H1 (cell line): ENCODE results near the gene EGF. TPM values are rescaled to one million over a fixed set of nuclear protein-coding genes. Genes with fewer than 3 reads are reported as not detected.

Experiments used
- CTCF ChIA-PET: fragments of 300-600 bp; sonication (Branson Sonifier 250); formaldehyde crosslinking; loops from one replicate; lab custom pipeline; 2021; ENCODE audit not compliant: partially characterized antibody; lab: Charles Lee
- POLR2A ChIA-PET: fragments of 300-600 bp; sonication (Branson Sonifier 250); formaldehyde crosslinking; loops from one replicate; lab custom pipeline; 2021; ENCODE audit warnings: inconsistent platforms; ENCODE audit not compliant: partially characterized antibody; lab: Charles Lee
- DNase-seq, 2 experiments: peaks; one replicate each; pipeline versions ENCODE4 v3.0.0 to v3.0.0-alpha.2; 2010 to 2022; ENCODE audit warnings: low spot score in 2 of 2, low read depth in 1 of 2, mixed read lengths in 1 of 2
- FAIRE-seq: peaks from 2 replicates; lab custom pipeline; 2011; peaks lifted over from hg19 to GRCh38; lab: Jason Lieb, UNC
- H2AFZ ChIP-seq: 2 replicates; pipeline ENCODE4 v1.8.1; 2012; ENCODE audit warnings: low read length, inconsistent platforms
- H2AK5ac ChIP-seq: 2 replicates; pipeline ENCODE4 v1.6.1; 2013; ENCODE audit warnings: low read depth, low read length
- H2BK120ac ChIP-seq: replicated peaks from 2 replicates; pipeline ENCODE3; 2013; ENCODE audit warnings: low read depth, low read length, inconsistent platforms
- H2BK12ac ChIP-seq: 2 replicates; pipeline ENCODE4 v1.6.1; 2013; ENCODE audit warnings: low read depth, low read length
- H2BK15ac ChIP-seq: 2 replicates; pipeline ENCODE4 v1.6.1; 2013; ENCODE audit warnings: low read length
- H2BK20ac ChIP-seq: 2 replicates; pipeline ENCODE4 v1.6.1; 2013; ENCODE audit warnings: low read length
- H2BK5ac ChIP-seq: 2 replicates; pipeline ENCODE4 v1.6.1; 2013; ENCODE audit warnings: low read depth, low read length
- H3K14ac ChIP-seq: 2 replicates; pipeline ENCODE4 v1.6.1; 2013; ENCODE audit warnings: inconsistent platforms; ENCODE audit not compliant: insufficient read length
- H3K18ac ChIP-seq: 2 replicates; pipeline ENCODE4 v1.6.1; 2013; ENCODE audit warnings: low read length; ENCODE audit errors: extremely low read depth
- H3K23ac ChIP-seq: 2 replicates; pipeline ENCODE4 v1.6.1; 2013; ENCODE audit warnings: inconsistent platforms; ENCODE audit not compliant: insufficient read length
- H3K23me2 ChIP-seq: 2 replicates; pipeline ENCODE4 v1.6.1; 2013; ENCODE audit warnings: low read depth, low read length
- H3K27ac ChIP-seq: 2 replicates; pipeline ENCODE4 v1.6.1; 2011; ENCODE audit warnings: low read depth, low read length, inconsistent platforms
- H3K27me3 ChIP-seq, 4 experiments: replicated peaks in 1 of 4; 1 replicate in 1 of 4; 2 replicates in 3 of 4; pipeline versions ENCODE4 v1.6.1 to v1.8.1; 2011 to 2013; ENCODE audit warnings: low read length in 3 of 4, mild to moderate bottlenecking in 3 of 4, inconsistent platforms in 2 of 4, mixed read lengths in 2 of 4, moderate library complexity in 1 of 4; ENCODE audit not compliant: control insufficient read depth in 3 of 4, insufficient read depth in 3 of 4; ENCODE audit errors: extremely low read depth in 1 of 4
- H3K36me3 ChIP-seq, 4 experiments: 2 replicates each; pipeline versions ENCODE4 v1.6.1 to v1.8.1; 2011 to 2013; ENCODE audit warnings: mild to moderate bottlenecking in 4 of 4, low read length in 3 of 4, moderate library complexity in 2 of 4, control low read depth in 1 of 4, inconsistent platforms in 1 of 4; ENCODE audit not compliant: insufficient read depth in 4 of 4, control insufficient read depth in 2 of 4
- H3K4ac ChIP-seq: replicated peaks from 2 replicates; pipeline ENCODE3; 2013; ENCODE audit warnings: low read length, low read depth, mixed read lengths, inconsistent platforms; ENCODE audit not compliant: insufficient read length
- H3K4me1 ChIP-seq, 4 experiments: replicated peaks in 1 of 4; 1 replicate in 1 of 4; 2 replicates in 3 of 4; pipeline versions ENCODE4 v1.6.1 to v1.8.1; 2011 to 2013; ENCODE audit warnings: low read length in 3 of 4, inconsistent platforms in 2 of 4, mixed read lengths in 1 of 4; ENCODE audit not compliant: insufficient read depth in 4 of 4, control insufficient read depth in 3 of 4
- H3K4me2 ChIP-seq, 2 experiments: 2 replicates each; pipeline versions ENCODE4 v1.6.1 to v1.8.1; 2011 to 2013; ENCODE audit warnings: low read depth in 2 of 2, low read length in 2 of 2, control low read depth in 1 of 2, inconsistent platforms in 1 of 2, mild to moderate bottlenecking in 1 of 2; ENCODE audit not compliant: insufficient read depth in 1 of 2
- H3K4me3 ChIP-seq, 4 experiments: fragments of 200-600, 300-600 bp in 1 of 4; sonication (generic), shearing (Covaris generic), sonication (Bioruptor Twin) in 1 of 4; 2 replicates each; pipeline versions ENCODE4 v1.5.1 to v1.8.1; 2011 to 2016; ENCODE audit warnings: low read length in 4 of 4, low read depth in 3 of 4, control low read depth in 2 of 4, inconsistent platforms in 2 of 4, mild to moderate bottlenecking in 2 of 4, mixed read lengths in 1 of 4, moderate library complexity in 1 of 4; ENCODE audit not compliant: insufficient read depth in 2 of 4; ENCODE audit errors: extremely low read depth in 1 of 4
- H3K56ac ChIP-seq: replicated peaks from 2 replicates; pipeline ENCODE3; 2013; ENCODE audit warnings: low read depth, mild to moderate bottlenecking, mixed read lengths, low read length, inconsistent platforms; ENCODE audit not compliant: insufficient read length
- H3K79me1 ChIP-seq: 2 replicates; pipeline ENCODE4 v1.6.1; 2013; ENCODE audit warnings: low read depth, low read length, control low read depth
- H3K79me2 ChIP-seq, 2 experiments: 2 replicates each; pipeline versions ENCODE4 v1.6.1 to v1.8.1; 2012 to 2013; ENCODE audit warnings: low read length in 2 of 2, mild to moderate bottlenecking in 2 of 2, inconsistent platforms in 1 of 2; ENCODE audit not compliant: insufficient read depth in 2 of 2, control insufficient read depth in 1 of 2
- H3K9ac ChIP-seq, 4 experiments: replicated peaks in 1 of 4; 1 replicate in 1 of 4; 2 replicates in 3 of 4; pipeline versions ENCODE4 v1.6.1 to v1.8.1; 2011 to 2013; ENCODE audit warnings: low read depth in 3 of 4, low read length in 3 of 4, control low read depth in 2 of 4, mild to moderate bottlenecking in 2 of 4, moderate library complexity in 2 of 4, inconsistent platforms in 1 of 4; ENCODE audit errors: extremely low read depth in 1 of 4
- H3K9me3 ChIP-seq, 2 experiments: 2 replicates each; pipeline versions ENCODE4 v1.6.1 to v1.8.1; 2012 to 2013; ENCODE audit warnings: mild to moderate bottlenecking in 2 of 2, moderate library complexity in 2 of 2, control low read depth in 1 of 2, inconsistent platforms in 1 of 2, low read depth in 1 of 2, low read length in 1 of 2, mixed read lengths in 1 of 2; ENCODE audit not compliant: insufficient read depth in 2 of 2
- H4K20me1 ChIP-seq, 2 experiments: replicated peaks in 1 of 2; 2 replicates each; pipeline versions ENCODE3 to v1.8.1; 2011 to 2013; ENCODE audit warnings: inconsistent platforms in 2 of 2, low read length in 2 of 2, mild to moderate bottlenecking in 1 of 2; ENCODE audit not compliant: insufficient read depth in 2 of 2, control insufficient read depth in 1 of 2
- H4K5ac ChIP-seq: 2 replicates; pipeline ENCODE4 v1.6.1; 2013; ENCODE audit warnings: low read length, low read depth, mixed read lengths, inconsistent platforms; ENCODE audit not compliant: insufficient read length
- H4K8ac ChIP-seq: 2 replicates; pipeline ENCODE4 v1.8.0; 2013; ENCODE audit warnings: mild to moderate bottlenecking, moderate library complexity, low read length, inconsistent platforms; ENCODE audit not compliant: insufficient read depth; ENCODE audit errors: extremely low read depth
- H4K91ac ChIP-seq: replicated peaks from 2 replicates; pipeline ENCODE3; 2013; ENCODE audit warnings: low read length, mixed read lengths, inconsistent platforms; ENCODE audit not compliant: insufficient read length
- BACH1 ChIP-seq: IDR thresholded peaks from 2 replicates; pipeline ENCODE4 v1.6.1; 2012; ENCODE audit warnings: low read length, improper control_type of control experiment
- BCL11A ChIP-seq, 2 experiments: IDR thresholded peaks; one replicate each; pipeline ENCODE4 v1.6.1; 2011; ENCODE audit warnings: low read depth in 2 of 2, low read length in 2 of 2, mild to moderate bottlenecking in 2 of 2
- CBX5 ChIP-seq: fragments of 300-800, 300-1000 bp; sonication (generic); IDR thresholded peaks from 2 replicates; pipeline ENCODE4 v1.7.1; 2016; ENCODE audit warnings: antibody characterized with exemption, low read length, low read depth
- CEBPB ChIP-seq: IDR thresholded peaks from 2 replicates; pipeline ENCODE4 v1.6.1; 2012; ENCODE audit warnings: low read depth, low read length
- EP300 ChIP-seq, 2 experiments: IDR thresholded peaks; 1 replicate in 1 of 2; 2 replicates in 1 of 2; pipeline ENCODE4 v1.6.1; 2011 to 2012; ENCODE audit warnings: low read depth in 2 of 2, low read length in 2 of 2, mild to moderate bottlenecking in 2 of 2, borderline replicate concordance in 1 of 2, inconsistent platforms in 1 of 2, moderate library complexity in 1 of 2
- MAFK ChIP-seq: IDR thresholded peaks from 2 replicates; pipeline ENCODE4 v1.6.1; 2012; ENCODE audit warnings: low read depth, mild to moderate bottlenecking, improper control_type of control experiment, low read length
- NRF1 ChIP-seq: IDR thresholded peaks from 2 replicates; pipeline ENCODE4 v1.6.1; 2011; ENCODE audit warnings: mild to moderate bottlenecking, low read depth, low read length, improper control_type of control experiment
- RNF2 ChIP-seq: fragments of 200-900, 300-1000 bp; sonication (generic); IDR thresholded peaks from 2 replicates; pipeline ENCODE4 v1.7.1; 2016; ENCODE audit warnings: borderline replicate concordance, low read depth, mild to moderate bottlenecking, antibody characterized with exemption, low read length; ENCODE audit not compliant: poor library complexity, severe bottlenecking; ENCODE audit errors: missing control alignments
- SAP30 ChIP-seq: fragments of 300-600 bp; sonication (generic); IDR thresholded peaks from 2 replicates; pipeline ENCODE4 v1.7.1; 2012; ENCODE audit warnings: low read length, moderate library complexity, mild to moderate bottlenecking, inconsistent platforms; ENCODE audit not compliant: insufficient read depth, insufficient replicate concordance
- SIX5 ChIP-seq: IDR thresholded peaks from 2 replicates; pipeline ENCODE4 v1.6.1; 2011; ENCODE audit warnings: mild to moderate bottlenecking, low read depth, low read length
- SP2 ChIP-seq: IDR thresholded peaks from 2 replicates; pipeline ENCODE4 v1.6.1; 2012; ENCODE audit warnings: mild to moderate bottlenecking, low read length, inconsistent platforms
- SP4 ChIP-seq: IDR thresholded peaks from 2 replicates; pipeline ENCODE4 v1.6.1; 2012; ENCODE audit warnings: low read length, inconsistent platforms
- TAF1 ChIP-seq: IDR thresholded peaks from 2 replicates; pipeline ENCODE4 v1.6.1; 2011; ENCODE audit warnings: mild to moderate bottlenecking, low read depth, low read length
- TBP ChIP-seq: IDR thresholded peaks from 2 replicates; pipeline ENCODE4 v1.6.1; 2011; ENCODE audit warnings: low read depth, low read length, improper control_type of control experiment
- TCF12 ChIP-seq: IDR thresholded peaks from 2 replicates; pipeline ENCODE4 v1.6.1; 2011; ENCODE audit warnings: low read depth, mild to moderate bottlenecking, low read length
- TEAD4 ChIP-seq: IDR thresholded peaks from 2 replicates; pipeline ENCODE4 v1.6.1; 2012; ENCODE audit warnings: low read depth, low read length, inconsistent platforms, mixed read lengths
- WGBS, 2 experiments: shearing (Covaris generic) in 1 of 2; methylation state at CpG; one replicate each; pipeline versions ENCODE4 v1.1.6 to v1.1.7; 2013 to 2015; ENCODE audit warnings: low lambda C conversion rate in 2 of 2, mixed read lengths in 2 of 2, inconsistent platforms in 1 of 2, low coverage in 1 of 2, missing lambda C conversion rate in 1 of 2; ENCODE audit not compliant: insufficient replicate concordance in 2 of 2, insufficient coverage in 1 of 2, insufficient read length in 1 of 2; ENCODE audit errors: extremely low coverage in 1 of 2, missing lambda C conversion rate in 1 of 2; 5-methylcytosine and 5-hydroxymethylcytosine counted together
- polyA plus RNA-seq, 7 experiments: library from polyadenylated mRNA; depleted of rRNA in 3 of 7; stranded (reverse) in 5 of 7; unstranded in 2 of 7; fragments of >200 nt in 5 of 7; fragments of 200-250 nt in 2 of 7; gene quantifications; 1 replicate in 5 of 7; 2 replicates in 1 of 7; 4 replicates in 1 of 7; pipeline versions ENCODE4 v1.2.1 to v1.2.3, GENCODE V29; 2011 to 2013; ENCODE audit warnings: missing spikeins in 2 of 7, mixed read lengths in 2 of 7
- total RNA-seq: library from RNA; stranded (reverse); fragmentation: NEBNext Ultra II Directional; extraction: Animal tissue kit (Norgen Biotek cat#: 25700); gene quantifications from 2 replicates; pipeline ENCODE4 v1.2.1, GENCODE V29; 2021

Gene EGF
- total and polyA plus RNA-seq, 2 of the 8 experiments (the other 6 are each of a cell fraction or from before 2014, with no cell fraction given) = 1.5 to 2.6 TPM

DNA sequence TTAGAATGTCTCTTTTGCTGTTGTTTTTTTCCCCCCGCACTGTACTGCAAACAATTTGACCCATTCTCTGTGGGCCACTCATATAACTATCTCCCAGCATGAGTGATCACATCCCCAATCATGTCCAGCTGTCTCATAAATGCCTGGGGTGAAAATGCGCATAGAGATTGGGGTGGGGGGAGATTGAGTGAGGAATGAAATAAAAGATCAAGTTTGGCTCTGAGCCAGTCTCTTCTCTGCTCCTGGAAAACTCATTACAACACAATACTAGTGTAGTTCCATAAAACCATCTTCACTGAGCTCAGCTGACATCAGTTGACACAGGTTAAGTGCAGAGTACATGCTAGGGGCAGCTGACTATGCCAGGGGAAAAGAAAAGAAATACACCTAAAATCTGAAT lies 96.9 kb downstream of the EGF start:
- no peak overlapping the region for H4K91ac ChIP-seq
- no peaks in the 10 kb centered on the region for H4K20me1 ChIP-seq
- H3K4me2 ChIP-seq = no peak overlapping the region
- no peak overlapping the region for H2BK12ac ChIP-seq
- H3K9me3 ChIP-seq = no peaks in the 10 kb centered on the region
- H3K79me1 ChIP-seq = no peaks in the 10 kb centered on the region
- 0 out of 7 replicates have a peak, but pooled peaks cover 0 to 2% (median 0%) of the 10 kb centered on the region in 4 experiments for H3K4me1 ChIP-seq
- no peak for TF ChIP-seq CEBPB
- TF ChIP-seq BCL11A (IDR thresholded peaks at IDR 0.05; ENCODE audit: low read depth in 2 of 2, low read length in 2 of 2) = no peak
- TF ChIP-seq RNF2 = no peak
- TF ChIP-seq SIX5 = no peak
- no peak for TF ChIP-seq EP300 (IDR thresholded peaks at IDR 0.05; ENCODE audit: borderline replicate concordance in 1 of 2, low read depth in 2 of 2, low read length in 2 of 2)
- TF ChIP-seq CBX5 = no peak
- TF ChIP-seq TBP = no peak
- no peak for TF ChIP-seq TEAD4
- no peak for TF ChIP-seq TAF1
- TF ChIP-seq NRF1 = no peak
- no peak for TF ChIP-seq TCF12
- TF ChIP-seq SAP30 = no peak
- no peak for TF ChIP-seq SP2
- no peak for TF ChIP-seq SP4
- TF ChIP-seq MAFK = no peak
- no peak for TF ChIP-seq BACH1
- H3K36me3 ChIP-seq = no peaks in the 10 kb centered on the region
- ChIA-PET CTCF (interaction anchor here (1.0 to 16.6 kb wide), 8 partner anchors 10 to 504 kb away, joined by 3 to 389 read pairs (median 4); no protein-coding TSS in a partner anchor), POLR2A (no interaction called here)
- no peak overlapping the region for H3K9ac ChIP-seq
- H3K56ac ChIP-seq = no peak overlapping the region
- no peaks in the 10 kb centered on the region for H3K23me2 ChIP-seq
- H3K23ac ChIP-seq = no peak overlapping the region
- no peak overlapping the region for H2BK20ac ChIP-seq
- WGBS, 2 experiments = 91% methylated on average over 2 of the region's 2 CpGs; no CpG with 5 or more reads in 1 of the 2 experiments
- no peak overlapping the region for H2BK5ac ChIP-seq
- no peak overlapping the region for H2AFZ ChIP-seq
- no peaks in the 10 kb centered on the region for H3K79me2 ChIP-seq
- no peak overlapping the region for H4K8ac ChIP-seq
- no peak overlapping the region for H3K27ac ChIP-seq
- no peak overlapping the region for H3K18ac ChIP-seq
- H3K4me3 ChIP-seq = no peak overlapping the region
- no peak overlapping the region for H2BK120ac ChIP-seq
- no peak overlapping the region for H2BK15ac ChIP-seq
- no peaks in the 10 kb centered on the region for H3K27me3 ChIP-seq
- DNase-seq (no peak), FAIRE-seq (no peak)
- no peak overlapping the region for H3K4ac ChIP-seq
- no peak overlapping the region for H4K5ac ChIP-seq
- no peak overlapping the region for H2AK5ac ChIP-seq
- no peak overlapping the region for H3K14ac ChIP-seq
